IPS-18a (cell line): Measurements from ENCODE around the gene DYNC1LI2.

Source experiments
- H3K27ac ChIP-seq: one replicate; pipeline ENCODE4 v1.5.1; 2013; ENCODE audit warnings: low read length
- H3K27me3 ChIP-seq: one replicate; pipeline ENCODE4 v1.6.1; 2013; ENCODE audit warnings: mild to moderate bottlenecking, low read length; ENCODE audit not compliant: control insufficient read depth, insufficient read depth
- H3K36me3 ChIP-seq: one replicate; pipeline ENCODE4 v1.6.1; 2013; ENCODE audit warnings: low read depth, low read length; ENCODE audit not compliant: control insufficient read depth
- H3K4me1 ChIP-seq: one replicate; pipeline ENCODE4 v1.6.1; 2013; ENCODE audit warnings: low read depth, low read length; ENCODE audit not compliant: control insufficient read depth
- H3K4me3 ChIP-seq: one replicate; pipeline ENCODE4 v1.5.1; 2013; ENCODE audit warnings: low read length
- H3K9ac ChIP-seq: one replicate; pipeline ENCODE4 v1.6.1; 2013; ENCODE audit warnings: mild to moderate bottlenecking, low read length, moderate library complexity
- H3K9me3 ChIP-seq: one replicate; pipeline ENCODE4 v1.6.1; 2013; ENCODE audit warnings: low read depth, low read length; ENCODE audit not compliant: control insufficient read depth

Gene DYNC1LI2

GRCh38 chr16:66711581-66711980 is 39.8 kb downstream of the DYNC1LI2 start:
- Histone ChIP-seq H3K4me1 (no peaks in the 10 kb centered on the region), H3K27ac (no peak overlapping the region), H3K27me3 (no peaks in the 10 kb centered on the region), H3K36me3 (no peaks in the 10 kb centered on the region), H3K9ac (no peak overlapping the region), H3K4me3 (no peak overlapping the region), H3K9me3 (no peaks in the 10 kb centered on the region)

GRCh38 chr16:66706506-66706880 is 44.9 kb downstream of the DYNC1LI2 start:
- no peaks in the 10 kb centered on the region for H3K4me1 ChIP-seq
- H3K36me3 ChIP-seq: no peaks in the 10 kb centered on the region
- no peak overlapping the region for H3K27ac ChIP-seq
- H3K4me3 ChIP-seq: no peak overlapping the region
- H3K9ac ChIP-seq: no peak overlapping the region
- H3K9me3 ChIP-seq: no peaks in the 10 kb centered on the region
- H3K27me3 ChIP-seq: no peaks in the 10 kb centered on the region

GRCh38 chr16:66705790-66706505 is 45.5 kb downstream of the DYNC1LI2 start:
- Histone ChIP-seq H3K9ac (no peak overlapping the region), H3K4me3 (no peak overlapping the region)

GRCh38 chr16:66703406-66704215 is 47.8 kb downstream of the DYNC1LI2 start:
- Histone ChIP-seq H3K27ac (no peak overlapping the region), H3K27me3 (no peaks in the 10 kb centered on the region), H3K9me3 (no peaks in the 10 kb centered on the region), H3K36me3 (no peaks in the 10 kb centered on the region), H3K4me3 (no peak overlapping the region), H3K9ac (no peak overlapping the region), H3K4me1 (no peaks in the 10 kb centered on the region)

More at GRCh38 chr16:66705790-66706505, 45.5 kb downstream of the DYNC1LI2 start:
- no peaks in the 10 kb centered on the region for H3K9me3 ChIP-seq
- no peak overlapping the region for H3K27ac ChIP-seq
- no peaks in the 10 kb centered on the region for H3K36me3 ChIP-seq
- no peaks in the 10 kb centered on the region for H3K4me1 ChIP-seq
- no peaks in the 10 kb centered on the region for H3K27me3 ChIP-seq

DNA sequence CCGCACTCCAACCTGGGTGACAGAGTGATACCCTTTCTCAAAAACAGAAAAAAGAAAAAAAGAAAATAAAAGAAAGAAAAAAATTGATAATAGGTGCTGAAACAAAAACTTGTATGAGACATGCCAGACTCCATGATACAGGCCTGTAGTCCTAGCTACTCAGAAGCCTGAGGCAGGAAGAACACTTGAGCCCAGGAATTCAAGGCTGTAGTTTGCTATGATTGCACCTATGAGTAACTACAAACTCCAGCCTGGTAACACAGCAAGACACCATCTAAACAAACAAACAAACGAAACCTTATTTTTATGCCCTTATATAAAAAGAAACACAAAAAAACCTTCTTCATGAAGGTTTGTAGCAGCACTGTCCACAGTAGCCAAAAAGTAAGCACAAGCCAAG is 49.9 kb downstream of the DYNC1LI2 start:
- Histone ChIP-seq H3K9ac (no peak overlapping the region), H3K27ac (no peak overlapping the region), H3K4me3 (no peak overlapping the region), H3K9me3 (no peaks in the 10 kb centered on the region), H3K36me3 (no peaks in the 10 kb centered on the region), H3K4me1 (peaks cover 3% of the 10 kb centered on the region), H3K27me3 (peaks cover 9% of the 10 kb centered on the region)

- no peaks in the 10 kb centered on the region for H3K36me3 ChIP-seq
- no peaks in the 10 kb centered on the region for H3K9me3 ChIP-seq
- H3K27me3 ChIP-seq: peaks cover 9% of the 10 kb centered on the region
- no peak overlapping the region for H3K4me3 ChIP-seq
- H3K27ac ChIP-seq: no peak overlapping the region
- no peak overlapping the region for H3K9ac ChIP-seq
- peaks cover 3% of the 10 kb centered on the region for H3K4me1 ChIP-seq
Measured at GRCh38 chr16:66701026-66701425, 50.4 kb downstream of the DYNC1LI2 start.

GRCh38 chr16:66699898-66700297 is 51.5 kb downstream of the DYNC1LI2 start:
- H3K9me3 ChIP-seq: no peaks in the 10 kb centered on the region
- peaks cover 10% of the 10 kb centered on the region for H3K4me1 ChIP-seq
- H3K27me3 ChIP-seq: peaks cover 18% of the 10 kb centered on the region
- no peak overlapping the region for H3K27ac ChIP-seq
- H3K36me3 ChIP-seq: no peaks in the 10 kb centered on the region
- H3K4me3 ChIP-seq: no peak overlapping the region
- no peak overlapping the region for H3K9ac ChIP-seq

DNA sequence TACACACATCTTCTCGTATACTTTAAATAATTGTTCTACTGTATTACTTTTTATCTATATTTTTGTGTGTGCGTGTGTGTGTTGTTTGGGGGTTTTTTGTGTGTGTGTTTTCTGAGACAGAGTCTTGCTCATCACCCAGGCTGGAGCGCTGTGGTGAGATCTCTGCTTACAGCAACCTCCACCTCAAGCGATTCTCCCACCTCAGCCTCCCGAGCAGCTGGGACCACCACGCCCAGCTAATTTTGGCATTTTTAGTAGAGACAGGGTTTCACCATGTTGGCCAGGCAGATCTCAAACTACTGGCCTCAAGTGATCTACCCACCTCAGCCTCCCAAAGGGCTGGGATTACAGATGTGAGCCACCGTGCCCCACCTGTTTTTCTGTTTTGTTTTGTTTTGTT is 53.4 kb downstream of the DYNC1LI2 start:
- H3K9ac ChIP-seq: no peak overlapping the region
- no peak overlapping the region for H3K4me3 ChIP-seq
- H3K4me1 ChIP-seq: peaks cover 10% of the 10 kb centered on the region
- H3K27ac ChIP-seq: no peak overlapping the region
- no peaks in the 10 kb centered on the region for H3K36me3 ChIP-seq
- H3K27me3 ChIP-seq: peaks cover 20% of the 10 kb centered on the region
- H3K9me3 ChIP-seq: no peaks in the 10 kb centered on the region

DNA sequence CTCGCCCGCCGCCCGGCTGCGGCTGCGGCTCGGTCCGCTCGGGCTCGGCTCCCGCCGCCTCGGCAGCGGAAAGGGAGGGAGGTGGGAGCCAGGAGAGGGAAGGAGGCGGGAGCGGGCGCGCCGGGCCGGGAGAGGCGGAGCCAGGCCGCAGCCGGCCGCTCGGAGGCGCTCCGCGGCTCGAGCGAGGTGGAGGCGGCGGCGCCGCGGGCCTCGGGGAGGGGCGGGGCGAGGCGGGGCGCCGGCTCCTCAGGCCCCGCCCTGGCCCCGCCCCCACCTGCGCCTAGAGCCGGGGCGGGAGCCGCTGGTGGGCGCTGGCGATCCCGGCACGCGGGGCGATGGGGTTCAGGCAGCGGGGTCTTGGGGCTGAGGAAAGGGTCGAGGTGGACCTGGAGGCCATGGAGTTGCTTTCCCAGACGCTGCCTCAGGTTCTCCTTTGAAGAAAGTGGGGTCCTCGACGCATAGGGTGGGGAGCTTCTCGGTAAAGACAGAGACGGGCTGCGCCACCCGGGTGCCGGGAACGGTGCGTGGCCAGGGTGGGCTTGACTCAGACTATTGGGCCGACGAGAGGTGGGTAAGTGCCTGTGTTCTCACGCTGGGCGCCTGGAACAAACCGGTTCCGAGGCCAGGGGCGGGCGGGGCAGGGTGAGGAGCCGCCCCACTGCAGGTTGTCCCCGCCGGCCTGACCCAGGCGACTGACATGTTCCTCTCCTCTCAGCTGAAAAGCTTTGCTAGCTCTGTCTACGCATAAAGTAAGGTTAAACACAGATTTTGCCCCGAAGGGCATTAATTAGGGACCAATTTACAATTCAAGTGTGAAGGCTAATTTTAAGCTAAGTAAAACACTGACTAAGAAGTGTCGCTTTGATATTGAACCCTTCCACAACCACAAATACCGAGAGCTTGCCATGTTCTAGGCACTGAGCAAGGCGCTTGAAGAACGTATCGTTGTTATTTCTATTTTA is 54.5 kb downstream of the DYNC1LI2 start, which contains the start of gene CMTM4:
Gene CMTM4 (minus strand): TSS at position 75 of the 962 bp plus-strand sequence. CDS start 218 bp downstream, outside the sequence.
- Histone ChIP-seq H3K36me3 (no peaks in the 10 kb centered on the region), H3K27me3 (peaks cover 20% of the 10 kb centered on the region), H3K4me1 (peaks cover 10% of the 10 kb centered on the region), H3K9ac (peak within 1 kb of the TSS; percentile 57), H3K4me3 (peak within 1 kb of the TSS; percentile 84), H3K9me3 (no peaks in the 10 kb centered on the region), H3K27ac (no peak within 1 kb of the TSS)

DNA sequence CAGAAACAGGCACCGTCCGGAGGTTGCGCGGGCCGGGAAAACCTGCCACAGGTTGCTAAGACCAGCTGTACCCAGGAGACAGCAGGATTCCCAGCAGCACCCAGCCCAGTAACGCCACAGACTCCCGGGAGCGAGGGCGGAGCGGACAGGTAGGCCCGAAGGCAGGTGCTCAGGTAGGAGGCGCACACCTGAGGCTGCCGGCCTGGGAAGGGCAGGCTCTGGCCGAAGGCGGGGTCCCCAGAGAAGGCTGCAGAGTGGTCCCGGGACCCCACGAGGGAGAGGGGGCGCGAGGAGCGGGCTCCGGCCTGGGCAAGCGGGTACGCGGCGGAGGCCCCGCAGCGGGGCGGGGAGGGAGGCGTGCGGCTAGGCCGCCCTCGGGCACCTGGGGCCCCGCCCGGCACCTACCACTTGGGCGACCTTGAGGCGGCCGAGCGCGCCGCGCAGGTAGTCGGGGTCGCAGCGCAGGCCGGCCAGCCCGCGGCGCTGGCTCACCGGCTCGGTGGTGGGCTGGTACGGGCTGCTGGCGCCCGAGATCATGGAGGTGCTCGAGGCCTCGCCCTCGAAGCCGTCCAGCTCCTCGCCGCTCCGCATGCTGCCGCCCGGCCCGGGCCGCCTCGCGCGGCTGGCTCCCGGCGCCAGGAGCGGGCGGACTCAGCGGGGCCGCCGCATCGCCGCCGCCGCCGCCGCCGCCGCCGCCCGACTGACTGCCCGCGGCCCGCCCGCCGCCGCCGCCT is 55.3 kb downstream of the DYNC1LI2 start:
- Histone ChIP-seq H3K27ac (no peak overlapping the region), H3K9ac (peak overlapping the region; percentile 57)

More for the DNA sequence above, 55.3 kb downstream of the DYNC1LI2 start:
- Histone ChIP-seq H3K27me3 (peaks cover 20% of the 10 kb centered on the region), H3K4me3 (peak overlapping the region; percentile 84), H3K4me1 (peaks cover 10% of the 10 kb centered on the region), H3K9me3 (no peaks in the 10 kb centered on the region), H3K36me3 (no peaks in the 10 kb centered on the region)
